DMS79 (cell line): ENCODE results near the gene RFTN2.
"Not testable (repeated sequence)": the region's sequence is repeated elsewhere in the genome, so short reads cannot be mapped to it uniquely, and the experiment has no call there.

ENCODE experiments used
- DNase-seq: peaks from one replicate; lab custom pipeline; 2025; lab: John Stamatoyannopoulos, UW

The RFTN2 gene

GRCh38 chr2:197604117-197604860, 71.1 kb downstream of the RFTN2 start:
- no peak for DNase-seq

DNA sequence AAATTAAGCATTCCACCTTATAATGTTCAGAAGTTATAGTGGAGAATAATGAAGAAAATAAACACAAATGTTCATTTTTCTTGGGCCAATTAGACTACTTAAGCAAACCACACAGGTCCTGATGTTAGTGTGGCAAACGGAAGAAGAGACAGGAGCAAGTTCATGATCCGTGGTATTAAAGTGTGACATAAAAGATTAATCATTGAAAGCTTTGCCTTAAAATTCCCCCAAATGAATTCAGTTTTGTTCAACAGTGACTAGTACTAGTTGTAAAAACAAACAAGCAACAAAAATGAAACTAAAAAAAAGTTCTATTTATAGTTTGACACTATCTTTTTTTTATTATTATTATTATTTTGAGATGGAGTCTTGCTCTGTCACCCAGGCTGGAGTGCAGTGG, 73.7 kb downstream of the RFTN2 start:
- DNase-seq, result no peak

GRCh38 chr2:197600306-197600705, 75.1 kb downstream of the RFTN2 start:
- no peak for DNase-seq

DNA sequence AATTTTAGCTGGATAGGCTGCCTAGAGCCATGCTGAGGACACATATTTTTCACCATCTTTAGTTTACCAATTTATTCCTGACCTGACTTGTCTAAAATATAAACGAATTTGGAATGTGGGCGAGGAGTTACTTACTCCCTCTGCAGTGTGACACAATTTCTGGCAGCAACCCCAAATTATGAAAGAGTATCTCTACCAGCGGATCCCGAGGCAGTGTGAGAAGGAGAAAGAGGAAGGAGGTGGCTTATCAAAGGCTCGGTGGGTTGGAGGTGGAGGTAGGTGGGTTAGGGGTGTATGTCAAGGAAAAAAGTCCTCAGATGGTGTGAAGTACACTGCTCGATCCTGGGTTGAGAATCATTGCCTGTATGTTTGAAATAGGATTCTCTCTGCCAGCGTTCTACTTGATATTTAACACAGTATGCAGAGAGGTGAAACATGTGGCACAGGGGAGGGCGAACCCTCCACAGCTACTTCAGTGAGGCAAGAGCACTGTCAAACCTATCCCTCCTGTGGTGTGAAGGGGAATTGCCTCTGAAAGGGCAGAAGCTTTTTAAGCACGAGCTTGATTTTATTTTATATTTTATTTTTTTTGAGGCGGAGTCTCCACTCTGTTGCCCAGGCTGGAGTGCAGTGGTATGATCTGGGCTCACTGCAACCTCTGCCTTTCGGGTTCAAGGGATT, 76.0 kb downstream of the RFTN2 start:
- DNase-seq, result no peak

DNA sequence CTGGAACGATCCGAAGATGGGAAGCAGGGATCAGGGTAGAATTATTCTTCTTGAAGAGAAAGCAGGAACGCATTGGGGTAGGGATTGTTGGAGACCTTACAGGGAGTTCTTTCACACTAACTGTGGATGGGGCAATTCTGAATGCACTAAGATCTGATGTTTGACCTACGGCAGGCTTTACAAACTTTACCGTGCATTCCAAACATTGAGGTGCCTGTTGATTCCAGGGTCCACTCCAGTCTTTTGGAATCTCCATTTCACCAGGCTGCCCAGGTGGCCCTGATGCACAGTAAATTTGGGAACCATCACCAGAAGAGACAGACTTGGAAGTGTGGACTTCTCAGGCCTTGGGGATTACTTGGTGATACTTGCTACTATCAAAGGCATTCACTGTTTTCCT, 76.9 kb downstream of the RFTN2 start:
- DNase-seq, result no peak

- no peak for DNase-seq
Measured at GRCh38 chr2:197597166-197597565, 78.2 kb downstream of the RFTN2 start.

- DNase-seq, result no peak
Measured at GRCh38 chr2:197596766-197597165, 78.6 kb downstream of the RFTN2 start.

- no peak for DNase-seq
Measured at GRCh38 chr2:197591339-197592072, 83.9 kb downstream of the RFTN2 start.

- not testable (repeated sequence) for DNase-seq
Measured at GRCh38 chr2:197587255-197587654, 88.1 kb downstream of the RFTN2 start.

DNA sequence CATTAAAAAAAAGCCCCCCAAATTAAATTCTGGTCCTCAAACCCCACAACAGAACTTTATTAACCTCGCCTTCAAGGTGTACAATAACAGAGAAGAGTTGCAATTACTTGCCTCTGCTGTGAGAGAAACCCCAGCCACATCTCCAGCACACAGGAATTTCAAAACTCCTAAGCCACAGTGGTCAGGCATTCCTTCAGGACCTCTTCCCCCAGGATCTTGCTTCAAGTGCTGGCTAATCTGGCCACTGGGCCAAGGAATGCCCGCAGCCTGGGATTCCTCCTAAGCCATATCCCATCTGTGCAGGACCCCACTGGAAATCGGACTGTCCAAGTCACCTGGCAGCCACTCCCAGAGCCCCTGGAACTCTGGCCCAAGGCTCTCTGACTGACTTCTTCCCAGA, 95.2 kb downstream of the RFTN2 start:
- not testable (repeated sequence) for DNase-seq

- not testable (repeated sequence) for DNase-seq
Measured at GRCh38 chr2:197578294-197578693, 97.1 kb downstream of the RFTN2 start.

- DNase-seq, result no peak
Measured at GRCh38 chr2:197577446-197577845, 97.9 kb downstream of the RFTN2 start.

- no peak for DNase-seq
Measured at GRCh38 chr2:197576631-197577030, 98.8 kb downstream of the RFTN2 start.

- DNase-seq, result no peak
Measured at GRCh38 chr2:197575987-197576386, 99.4 kb downstream of the RFTN2 start.

- no peak for DNase-seq
Measured at GRCh38 chr2:197573608-197574007, 101.8 kb downstream of the RFTN2 start.

DNA sequence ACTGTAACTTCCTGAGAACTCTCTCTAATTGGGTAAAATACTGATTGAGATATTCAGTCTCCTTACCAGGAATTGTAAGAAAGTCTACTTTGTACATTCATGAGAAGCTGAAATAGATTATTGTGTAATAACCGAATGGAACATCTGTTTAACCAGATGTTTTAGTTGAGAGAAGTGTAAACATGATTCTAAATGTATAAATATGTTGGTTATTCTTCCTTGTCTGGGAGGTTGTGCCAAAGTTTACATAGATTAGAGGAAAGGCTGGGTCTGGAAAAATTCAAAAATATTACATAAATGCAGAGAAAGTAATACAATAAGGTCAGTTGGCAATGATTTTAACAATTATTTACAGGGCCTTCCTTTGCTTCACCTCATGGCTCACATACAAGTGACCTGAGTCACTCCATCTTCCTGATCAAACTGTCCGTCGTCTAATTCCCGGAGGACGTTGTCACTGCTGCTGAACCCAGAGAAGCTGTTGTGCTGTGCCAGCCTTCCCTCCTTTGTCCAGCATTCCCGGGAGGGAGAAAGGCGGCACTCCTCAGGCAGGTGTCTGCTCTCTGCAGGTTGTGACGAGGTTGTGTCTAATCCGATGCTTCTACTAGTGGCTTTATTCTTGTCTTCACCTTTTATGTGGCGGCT, 103.6 kb downstream of the RFTN2 start:
- no peak for DNase-seq

DNA sequence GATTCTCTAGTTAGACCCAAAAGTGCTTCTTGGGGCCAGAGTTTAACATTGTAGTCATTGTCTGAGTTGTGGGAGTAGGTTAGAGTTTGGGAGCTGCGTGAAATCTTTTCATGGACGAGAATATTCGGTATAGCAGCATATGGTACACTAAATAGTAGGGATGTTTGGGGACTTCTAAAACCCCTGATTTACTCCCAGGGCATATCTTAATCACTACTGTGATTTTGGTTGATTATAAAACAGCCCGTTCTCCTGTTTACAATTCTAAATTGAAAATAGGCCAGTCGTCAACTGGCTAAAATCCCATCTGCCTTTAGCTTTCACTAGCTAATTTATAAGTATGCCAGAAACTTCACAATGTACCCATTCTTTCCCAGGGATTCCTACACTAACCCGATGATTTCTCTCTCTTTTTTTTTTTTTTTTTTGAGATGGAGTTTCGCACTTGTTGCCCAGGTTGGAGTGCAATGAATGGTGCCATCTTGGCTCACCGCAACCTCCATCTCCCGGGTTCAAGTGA, 115.2 kb downstream of the RFTN2 start:
- no peak for DNase-seq

- DNase-seq, result no peak
Measured at GRCh38 chr2:197559681-197560080, 115.7 kb downstream of the RFTN2 start.

- DNase-seq, result no peak
Measured at GRCh38 chr2:197558393-197558792, 117.0 kb downstream of the RFTN2 start.

DNA sequence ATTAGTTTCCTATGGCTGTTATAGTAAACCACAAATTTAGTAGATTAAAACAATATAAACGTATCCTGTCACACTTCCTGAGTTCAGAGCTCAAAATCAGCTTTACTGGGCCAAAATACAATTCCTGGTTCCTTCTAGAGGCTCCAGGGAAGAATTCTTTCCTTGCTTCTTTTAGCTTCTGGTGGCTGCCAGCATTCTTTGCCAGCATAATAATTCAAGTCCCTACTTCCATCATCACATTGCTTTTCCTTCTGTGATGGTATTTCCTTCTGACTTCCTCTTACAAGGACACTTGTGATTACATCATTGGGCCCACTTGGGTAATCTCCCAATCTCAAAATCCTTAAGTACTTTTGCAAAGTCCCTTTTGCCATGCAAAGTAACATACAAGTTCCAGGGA, 118.9 kb downstream of the RFTN2 start:
- DNase-seq, result no peak

GRCh38 chr2:197555467-197555866, 119.9 kb downstream of the RFTN2 start:
- no peak for DNase-seq

DNA sequence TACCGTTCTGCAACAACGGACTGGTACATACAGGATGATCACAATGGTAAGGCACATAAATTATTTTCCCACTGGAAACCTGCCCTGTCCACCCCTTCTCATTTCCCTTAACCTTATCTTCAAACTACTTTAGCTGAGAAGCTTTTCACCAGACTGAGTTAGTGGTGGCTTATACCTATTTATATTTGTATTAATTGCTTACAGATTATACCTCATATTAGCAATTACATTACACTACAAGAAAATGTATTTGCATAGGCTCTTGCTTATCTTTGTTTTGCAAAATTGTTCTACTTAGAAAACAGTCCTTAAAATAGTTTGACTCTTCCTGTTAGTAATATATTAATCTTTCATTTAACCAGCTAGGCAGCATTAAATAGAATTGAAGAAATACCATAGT, 124.1 kb downstream of the RFTN2 start:
- not testable (repeated sequence) for DNase-seq
